HS-5 (cell line): ENCODE results near the gene STX10.
A peak's percentile ranks its signal among the peaks of the same experiment; 100 is the strongest.
"Not testable (repeated sequence)": the region's sequence is repeated elsewhere in the genome, so short reads cannot be mapped to it uniquely, and the experiment has no call there.

Experiments used
- DNase-seq: peaks from one replicate; pipeline ENCODE4 v3.0.0-alpha.2; 2012; ENCODE audit warnings: low read depth

The STX10 gene

DNA sequence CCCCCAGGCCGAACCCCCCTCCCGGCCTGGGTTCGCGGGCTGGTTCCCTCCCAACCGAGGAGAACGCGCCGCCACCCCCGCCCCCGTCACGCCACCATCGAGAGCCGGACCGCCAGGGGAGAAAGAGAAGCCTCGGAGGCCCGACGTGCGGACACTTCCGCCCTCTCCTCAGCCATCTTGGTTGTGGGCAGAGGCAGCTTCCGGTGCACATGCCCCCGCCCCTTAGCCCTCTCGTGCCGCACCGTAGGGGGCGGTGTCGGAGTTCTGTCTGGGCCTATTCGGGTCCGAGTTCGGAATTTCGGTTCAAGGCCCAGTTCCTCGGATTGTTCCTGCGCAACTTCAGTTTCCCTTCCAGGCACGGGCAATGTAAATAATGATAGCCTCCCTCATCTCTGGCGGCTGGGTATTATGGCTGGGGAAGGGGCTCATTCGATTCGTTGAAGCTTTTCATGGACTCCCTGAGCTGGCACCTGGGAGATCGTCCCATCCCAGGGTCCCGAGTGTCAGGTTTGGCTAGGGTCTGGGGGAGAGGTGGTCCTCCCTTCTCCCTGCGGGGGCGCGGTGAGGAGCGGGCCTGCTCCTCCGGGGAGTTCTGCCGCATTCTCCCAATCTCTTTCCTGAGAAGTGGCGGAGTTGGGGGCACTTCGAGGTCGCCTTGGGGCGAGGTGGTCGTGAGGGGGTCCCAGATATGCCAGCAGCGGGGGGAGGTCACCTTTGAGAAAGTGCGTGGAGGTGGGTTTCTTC is at the start of gene STX10, which contains the start of gene IER2:
TSS of gene STX10 (minus strand) at position 189 of the 744 bp plus-strand sequence. CDS start 202 bp downstream, outside the sequence.
TSS of gene IER2 (plus strand) at position 225 of the 744 bp plus-strand sequence. CDS start 2,776 bp downstream, outside the sequence.
- DNase-seq, result peak; percentile 87

DNA sequence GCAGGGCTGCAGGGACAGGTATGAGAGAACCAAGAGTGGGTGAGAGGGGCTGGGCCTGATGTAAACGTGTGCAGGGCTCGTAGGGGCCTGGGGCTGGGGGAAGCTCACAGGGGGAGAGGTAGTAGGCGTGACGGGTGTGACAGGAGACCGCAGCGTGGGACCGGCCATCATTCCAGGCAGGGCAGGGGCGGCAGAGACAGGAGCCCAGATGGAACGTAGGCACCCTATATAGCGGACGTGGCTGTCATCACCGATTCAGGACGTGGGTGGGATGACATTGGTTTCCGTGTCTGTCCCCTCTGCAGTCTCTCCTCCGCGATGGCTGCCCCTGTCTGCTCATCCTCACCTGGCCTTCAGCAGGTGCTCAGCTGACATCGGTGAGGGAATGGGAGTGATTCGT is 48.5 kb upstream of the STX10 start:
- DNase-seq, result no peak

DNA sequence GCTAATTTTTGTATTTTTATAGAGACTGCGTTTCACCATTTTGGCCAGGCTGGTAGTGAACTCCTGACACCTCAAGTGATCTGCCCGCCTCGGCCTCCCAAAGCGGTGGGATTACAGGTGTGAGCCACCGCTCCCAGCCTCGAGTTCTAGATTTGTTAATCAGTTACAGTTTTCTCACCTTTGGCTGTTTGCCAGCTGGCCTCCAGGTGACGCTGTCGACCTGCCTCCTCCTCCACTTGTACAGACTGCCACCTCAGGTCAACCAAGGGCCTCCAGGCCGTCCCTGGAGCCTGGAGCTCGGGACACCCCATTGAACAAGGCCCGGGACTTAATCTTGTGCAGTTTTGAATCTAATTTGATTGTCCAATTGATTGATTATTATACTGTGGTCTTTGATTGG is 45.5 kb upstream of the STX10 start:
- DNase-seq, result no peak

GRCh38 chr19:13190781-13191540 is 40.8 kb upstream of the STX10 start:
- DNase-seq, result no peak

DNA sequence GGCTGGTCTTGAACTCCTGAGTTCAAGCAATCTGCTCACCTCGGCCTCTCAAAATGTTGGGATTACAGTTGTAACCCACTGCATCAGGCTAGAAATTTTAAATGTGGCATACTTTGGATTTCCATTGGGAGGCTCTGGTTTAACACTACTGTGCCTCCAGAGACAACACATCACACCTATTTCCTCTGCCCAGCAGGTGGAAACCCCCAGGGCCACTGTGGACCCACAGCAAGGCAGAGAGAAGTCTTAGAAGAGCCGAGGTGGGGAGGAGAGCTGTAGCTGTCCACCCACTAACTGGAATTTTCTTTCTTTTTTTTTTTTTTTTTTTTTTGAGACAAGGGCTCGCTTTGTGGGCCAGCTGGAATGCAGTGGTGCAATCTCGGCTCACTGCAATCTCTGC is 39.4 kb upstream of the STX10 start:
- no peak for DNase-seq

GRCh38 chr19:13187419-13187818 is 37.2 kb upstream of the STX10 start:
- DNase-seq, result no peak

- DNase-seq, result not testable (repeated sequence)
Measured at GRCh38 chr19:13186688-13187087, 36.5 kb upstream of the STX10 start.

GRCh38 chr19:13185763-13186657 is 35.8 kb upstream of the STX10 start:
- not testable (repeated sequence) for DNase-seq

GRCh38 chr19:13184926-13185325 is 34.8 kb upstream of the STX10 start:
- DNase-seq, result not testable (repeated sequence)

DNA sequence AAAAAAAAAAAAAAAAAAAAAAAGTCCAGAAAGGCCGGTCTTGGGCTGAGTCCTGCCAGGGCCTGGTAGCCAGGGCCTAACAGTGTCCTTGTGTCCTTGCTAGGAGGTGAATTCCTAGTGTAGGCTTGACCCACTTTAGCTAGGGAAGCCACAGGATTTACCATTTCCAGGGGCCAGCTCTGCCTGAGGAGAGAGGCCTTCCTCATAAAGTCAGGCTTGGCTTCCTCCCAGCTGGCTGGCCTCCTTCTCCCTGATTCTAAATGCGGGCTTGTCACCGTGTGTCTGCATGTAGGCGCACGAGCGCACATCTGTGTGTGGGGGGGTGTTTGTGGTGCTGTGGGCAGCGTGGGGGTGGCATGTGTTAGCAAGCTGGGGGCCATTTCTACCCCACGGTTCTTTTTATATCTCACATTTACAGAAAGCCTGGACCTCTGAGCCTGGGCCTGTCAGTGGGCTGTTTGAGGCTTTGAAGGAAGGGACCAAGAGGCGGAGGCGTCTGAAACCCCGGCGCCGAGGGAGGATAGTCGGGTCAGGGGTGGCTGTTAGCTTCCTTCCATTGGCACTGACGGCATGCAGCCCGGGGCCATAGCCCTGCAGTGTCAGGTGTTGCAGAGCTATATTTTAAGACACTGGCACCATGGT is 31.7 kb upstream of the STX10 start:
- DNase-seq, result no peak

GRCh38 chr19:13178291-13178690 is 28.1 kb upstream of the STX10 start:
- not testable (repeated sequence) for DNase-seq

GRCh38 chr19:13177584-13177983 is 27.4 kb upstream of the STX10 start:
- DNase-seq, result not testable (repeated sequence)

- DNase-seq, result no peak
Measured at GRCh38 chr19:13176345-13176744, 26.2 kb upstream of the STX10 start.

- no peak for DNase-seq
Measured at GRCh38 chr19:13173139-13173737, 23.1 kb upstream of the STX10 start.

- DNase-seq, result peak; percentile 84
Measured at GRCh38 chr19:13172346-13173138, 22.4 kb upstream of the STX10 start.

GRCh38 chr19:13171146-13171545 is 21.0 kb upstream of the STX10 start:
- DNase-seq, result no peak

DNA sequence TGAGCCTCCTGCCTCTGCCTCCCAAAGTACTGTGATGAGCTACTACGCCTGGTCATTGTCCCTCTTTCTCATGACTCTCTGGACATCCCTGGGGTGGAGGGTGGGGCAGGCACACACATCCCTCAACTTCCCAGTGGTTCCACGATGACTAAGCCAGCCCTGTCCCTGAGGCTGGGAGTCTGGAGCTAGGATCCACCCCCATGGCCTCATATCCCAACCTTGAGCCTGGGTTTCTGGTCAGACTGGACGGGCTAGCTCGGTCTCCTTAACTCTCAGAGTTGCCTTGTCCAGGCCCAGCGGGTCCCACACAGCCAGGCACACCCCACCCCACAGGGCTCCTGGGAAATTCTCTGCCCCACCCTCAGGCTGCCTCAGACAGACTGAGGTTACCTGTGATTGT is 19.6 kb upstream of the STX10 start:
- DNase-seq, result no peak

- not testable (repeated sequence) for DNase-seq
Measured at GRCh38 chr19:13166151-13166550, 16.0 kb upstream of the STX10 start.

DNA sequence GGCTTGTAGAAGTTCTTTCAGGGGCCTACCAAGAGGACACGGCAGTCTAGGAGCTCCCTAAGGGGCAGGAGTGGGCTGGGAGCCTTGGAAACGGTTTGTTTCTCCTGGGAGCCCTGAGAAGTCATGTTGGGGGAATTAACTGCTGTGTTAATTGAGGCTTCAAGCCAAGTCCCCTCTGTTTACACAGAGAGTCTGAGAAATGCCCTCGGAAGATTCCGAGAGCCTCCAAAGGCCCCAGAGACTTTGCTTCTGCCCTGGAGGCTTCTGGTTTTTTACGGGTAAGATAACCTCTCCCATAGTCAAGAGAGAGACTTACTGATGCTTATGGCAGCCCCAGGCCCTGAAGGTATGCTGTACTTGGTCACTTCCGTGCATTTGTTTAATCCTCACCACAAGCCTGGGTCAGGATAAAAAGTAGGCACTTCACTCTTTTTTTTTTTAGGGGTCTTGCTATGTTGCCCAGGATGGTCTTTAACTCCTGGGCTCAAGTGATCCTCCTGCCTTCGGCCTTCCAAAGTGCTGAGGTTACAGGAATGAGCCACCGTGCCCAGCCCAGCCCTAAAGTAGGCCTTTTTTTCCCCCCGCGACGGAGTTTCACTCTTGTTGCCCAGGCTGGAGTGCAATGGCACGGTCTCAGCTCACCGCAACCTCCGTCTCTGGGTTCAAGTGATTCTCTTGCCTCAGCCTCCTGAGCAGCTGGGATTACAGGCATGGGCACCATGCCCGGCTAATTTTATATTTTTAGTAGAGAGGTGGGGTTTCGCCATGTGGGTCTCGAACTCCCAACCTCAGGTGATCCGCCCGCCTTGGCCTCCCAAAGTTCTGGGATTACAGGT is 15.2 kb upstream of the STX10 start:
- DNase-seq, result no peak
